SK-N-SH (cell line): ENCODE data around the gene ASH1L. TPM values are rescaled to one million over a fixed set of nuclear protein-coding genes. Genes with fewer than 3 reads are reported as not detected.

Experiments
- CTCF ChIA-PET: fragments of 300-600, 350-600 bp; formaldehyde crosslinking; extraction: SDS; loops from one replicate; lab custom pipeline; 2021; lab: Yijun Ruan, JAX
- POLR2A ChIA-PET: fragments of 350-600 bp; sonication (Branson Sonifier 250); formaldehyde crosslinking; extraction: SDS; loops from one replicate; lab custom pipeline; 2020; ENCODE audit warnings: antibody characterized with exemption, inconsistent platforms; lab: Yijun Ruan, JAX
- DNase-seq: peaks from one replicate; pipeline ENCODE4 v3.0.0; 2012
- H2AFZ ChIP-seq: fragments of 200-600 bp; sonication (generic); 2 replicates; pipeline ENCODE4 v1.8.1; 2016; ENCODE audit warnings: antibody characterized with exemption, mild to moderate bottlenecking, low read depth
- H3F3A ChIP-seq: fragments of 200-600 bp; sonication (generic); replicated peaks from 2 replicates; pipeline ENCODE3; 2016; ENCODE audit warnings: antibody characterized with exemption, mild to moderate bottlenecking; ENCODE audit not compliant: insufficient read depth
- H3K27ac ChIP-seq, 2 experiments: fragments of 200-500 bp in 1 of 2; fragments of 200-600 bp in 1 of 2; sonication (Bioruptor generic) in 1 of 2; sonication (generic), shearing (Covaris generic) in 1 of 2; 2 replicates each; pipeline versions ENCODE4 v1.5.1 to v1.6.1; 2014 to 2016; ENCODE audit warnings: low read depth in 2 of 2, inconsistent platforms in 1 of 2, low read length in 1 of 2, mild to moderate bottlenecking in 1 of 2, mixed read lengths in 1 of 2
- H3K27me3 ChIP-seq: fragments of 200-600 bp; sonication (generic), shearing (Covaris generic); 2 replicates; pipeline ENCODE4 v1.6.1; 2016; ENCODE audit warnings: mixed run types; ENCODE audit not compliant: insufficient read depth
- H3K36me3 ChIP-seq, 2 experiments: fragments of 200-500 bp in 1 of 2; fragments of 200-600 bp in 1 of 2; sonication (Bioruptor generic) in 1 of 2; sonication (generic) in 1 of 2; replicated peaks in 1 of 2; 2 replicates each; pipeline versions ENCODE3 to v1.5.1; 2014 to 2016; ENCODE audit warnings: low read length in 1 of 2, mild to moderate bottlenecking in 1 of 2; ENCODE audit not compliant: insufficient read depth in 2 of 2, control insufficient read depth in 1 of 2
- H3K4me1 ChIP-seq, 2 experiments: fragments of 200-500 bp in 1 of 2; fragments of 200-600 bp in 1 of 2; sonication (Bioruptor generic) in 1 of 2; sonication (generic), shearing (Covaris generic) in 1 of 2; 2 replicates each; pipeline versions ENCODE4 v1.5.1 to v1.6.1; 2014 to 2016; ENCODE audit warnings: low read depth in 1 of 2, low read length in 1 of 2, mixed run types in 1 of 2; ENCODE audit not compliant: insufficient read depth in 2 of 2, control insufficient read depth in 1 of 2
- H3K4me2 ChIP-seq: fragments of 200-600 bp; sonication (generic), shearing (Covaris generic); 2 replicates; pipeline ENCODE4 v1.6.1; 2017; ENCODE audit warnings: mixed run types
- H3K4me3 ChIP-seq, 2 experiments: fragments of 200-500 bp in 1 of 2; fragments of 200-600 bp in 1 of 2; sonication (Bioruptor generic) in 1 of 2; sonication (generic), shearing (Covaris generic) in 1 of 2; 2 replicates each; pipeline versions ENCODE4 v1.5.1 to v1.8.1; 2014 to 2016; ENCODE audit warnings: low read depth in 2 of 2, inconsistent platforms in 1 of 2, low read length in 1 of 2, mild to moderate bottlenecking in 1 of 2, mixed read lengths in 1 of 2, moderate library complexity in 1 of 2
- H3K79me2 ChIP-seq: fragments of 200-600 bp; sonication (generic); 2 replicates; pipeline ENCODE4 v1.8.1; 2017; ENCODE audit warnings: mild to moderate bottlenecking; ENCODE audit not compliant: insufficient read depth
- H3K9ac ChIP-seq: fragments of 200-600 bp; sonication (generic); 2 replicates; pipeline ENCODE4 v1.6.1; 2017; ENCODE audit warnings: mixed run types
- H3K9me2 ChIP-seq: fragments of 200-600 bp; sonication (generic); 2 replicates; pipeline ENCODE4 v1.6.1; 2017; ENCODE audit warnings: mixed run types
- H3K9me3 ChIP-seq: fragments of 200-600 bp; sonication (generic); 2 replicates; pipeline ENCODE4 v1.6.1; 2017; ENCODE audit warnings: mixed run types, mild to moderate bottlenecking, moderate library complexity
- H4K20me1 ChIP-seq: fragments of 200-600 bp; sonication (generic); 2 replicates; pipeline ENCODE4 v1.6.1; 2017; ENCODE audit warnings: mild to moderate bottlenecking, mixed run types; ENCODE audit not compliant: insufficient read depth
- CHD2 ChIP-seq: fragments of 150-350 bp; IDR thresholded peaks from 2 replicates; pipeline ENCODE4 v1.6.1; 2018; ENCODE audit warnings: low read length; ENCODE audit not compliant: partially characterized antibody
- EP300 ChIP-seq, 2 experiments: IDR thresholded peaks; 2 replicates each; pipeline versions ENCODE4 v1.4.0 to v1.6.1; 2012; ENCODE audit warnings: borderline replicate concordance in 1 of 2, low read depth in 1 of 2, low read length in 1 of 2
- FOSL2 ChIP-seq: IDR thresholded peaks from 2 replicates; pipeline ENCODE4 v1.4.0; 2012; ENCODE audit warnings: low read depth, mild to moderate bottlenecking, moderate library complexity, borderline replicate concordance
- FOXJ3 ChIP-seq: sonication (generic); formaldehyde crosslinking; IDR thresholded peaks from 2 replicates; pipeline ENCODE4 v1.5.1; 2020; ENCODE audit warnings: mild to moderate bottlenecking, missing genetic modification reagents
- GABPA ChIP-seq: IDR thresholded peaks from 2 replicates; pipeline ENCODE4 v1.4.0; 2012; ENCODE audit warnings: low read depth, mild to moderate bottlenecking
- GATA2 ChIP-seq: sonication (generic); formaldehyde crosslinking; IDR thresholded peaks from 2 replicates; pipeline ENCODE4 v1.5.0; 2020; ENCODE audit warnings: mild to moderate bottlenecking, missing genetic modification reagents
- JUND ChIP-seq: IDR thresholded peaks from 2 replicates; pipeline ENCODE4 v1.4.0; 2012
- MEF2A ChIP-seq: IDR thresholded peaks from 2 replicates; pipeline ENCODE4 v1.4.0; 2012; ENCODE audit warnings: low read depth, borderline replicate concordance
- MXI1 ChIP-seq: IDR thresholded peaks from 2 replicates; pipeline ENCODE4 v1.6.1; 2012; ENCODE audit warnings: mild to moderate bottlenecking, low read depth, low read length, improper control_type of control experiment
- NFIC ChIP-seq: IDR thresholded peaks from 2 replicates; pipeline ENCODE4 v1.4.0; 2012; ENCODE audit warnings: borderline replicate concordance
- NRF1 ChIP-seq: IDR thresholded peaks from 2 replicates; pipeline ENCODE4 v1.6.1; 2012; ENCODE audit warnings: low read depth, mild to moderate bottlenecking, low read length
- RCOR1 ChIP-seq: fragments of 150-350 bp; IDR thresholded peaks from 2 replicates; pipeline ENCODE4 v1.6.1; 2017; ENCODE audit warnings: antibody characterized with exemption, low read length
- WGBS: methylation state at CpG from one replicate; pipeline ENCODE4 v1.1.6; 2017; ENCODE audit warnings: low lambda C conversion rate; 5-methylcytosine and 5-hydroxymethylcytosine counted together
- polyA plus RNA-seq, 3 experiments: library from polyadenylated mRNA; depleted of rRNA; stranded (reverse); fragments of >200 nt; gene quantifications; 2 replicates each; pipeline ENCODE4 v1.2.3, GENCODE V29; 2012
- TF ChIP-seq, protein P1 (sequence below): fragments of 200-600 bp; sonication (generic); IDR thresholded peaks from 2 replicates; pipeline ENCODE4 v1.6.1; 2017; ENCODE audit warnings: antibody characterized with exemption, mild to moderate bottlenecking, moderate library complexity
- TF ChIP-seq, protein P2 (sequence below): fragments of 150-350 bp; IDR thresholded peaks from 2 replicates; pipeline ENCODE4 v1.6.1; 2017; ENCODE audit warnings: antibody characterized with exemption, low read length, low read depth, borderline replicate concordance
- TF ChIP-seq, protein P3 (sequence below): IDR thresholded peaks from 2 replicates; pipeline ENCODE4 v1.4.0; 2012; ENCODE audit warnings: low read depth
- TF ChIP-seq, protein P4 (sequence below): IDR thresholded peaks from 2 replicates; pipeline ENCODE4; 2012

Gene ASH1L
- polyA plus RNA-seq, 1 of the 3 experiments (the other 2 are of a cell fraction), result 13.4 TPM

DNA sequence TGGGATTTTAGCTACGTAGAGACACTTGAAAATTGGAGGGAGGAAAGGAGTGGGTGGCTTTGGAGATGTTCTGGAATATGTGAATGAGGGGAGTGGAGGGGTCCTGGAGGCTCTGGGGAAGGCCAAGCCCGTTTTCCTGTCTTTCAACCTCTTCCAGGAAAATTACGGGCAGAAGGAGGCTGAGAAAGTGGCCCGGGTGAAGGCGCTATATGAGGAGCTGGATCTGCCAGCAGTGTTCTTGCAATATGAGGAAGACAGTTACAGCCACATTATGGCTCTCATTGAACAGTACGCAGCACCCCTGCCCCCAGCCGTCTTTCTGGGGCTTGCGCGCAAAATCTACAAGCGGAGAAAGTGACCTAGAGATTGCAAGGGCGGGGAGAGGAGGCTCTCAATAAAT lies 242.4 kb downstream of the ASH1L start:
- Histone ChIP-seq H2AFZ (peak overlapping the region; percentile 5; the same call in 1 of the 2 replicates), H3K9me2 (no peaks in the 10 kb centered on the region), H3K79me2 (peaks cover 24% of the 10 kb centered on the region), H3K9ac (peak overlapping the region; percentile 55; the same call in 1 of the 2 replicates), H3K9me3 (no peaks in the 10 kb centered on the region), H3K27ac (peak overlapping the region; percentile 39 to 88), H4K20me1 (no peaks in the 10 kb centered on the region), H3K36me3 (peaks cover 0 to 10% of the 10 kb centered on the region in 2 experiments), H3F3A (peaks cover 28% of the 10 kb centered on the region), H3K4me3 (peak overlapping the region; percentile 84 to 95), H3K4me2 (peak overlapping the region; percentile 97), H3K4me1 (peaks cover 12 to 33% of the 10 kb centered on the region in 2 experiments), H3K27me3 (no peaks in the 10 kb centered on the region)
- WGBS, result 50% methylated on average over 11 of the region's 11 CpGs
- POLR2A ChIA-PET, result interaction anchor here (0.7 to 2.0 kb wide), 5 partner anchors 10 to 793 kb away, joined by 3 to 9 read pairs (median 5); partner anchors contain the start of genes CLK2, FDPS and SCAMP3
- no peak for DNase-seq
- TF ChIP-seq MXI1 (no peak), EP300 (IDR thresholded peaks at IDR 0.05; ENCODE audit: borderline replicate concordance in 1 of 2, low read depth in 1 of 2, low read length in 1 of 2) (0 out of 4 replicates have a peak, but pooled peaks of 1 of the 2 experiments have one; percentile 13), FOXJ3 (CRISPR knock-in tag) (no peak), NFIC (no peak)
- TF ChIP-seq, protein P1, sequence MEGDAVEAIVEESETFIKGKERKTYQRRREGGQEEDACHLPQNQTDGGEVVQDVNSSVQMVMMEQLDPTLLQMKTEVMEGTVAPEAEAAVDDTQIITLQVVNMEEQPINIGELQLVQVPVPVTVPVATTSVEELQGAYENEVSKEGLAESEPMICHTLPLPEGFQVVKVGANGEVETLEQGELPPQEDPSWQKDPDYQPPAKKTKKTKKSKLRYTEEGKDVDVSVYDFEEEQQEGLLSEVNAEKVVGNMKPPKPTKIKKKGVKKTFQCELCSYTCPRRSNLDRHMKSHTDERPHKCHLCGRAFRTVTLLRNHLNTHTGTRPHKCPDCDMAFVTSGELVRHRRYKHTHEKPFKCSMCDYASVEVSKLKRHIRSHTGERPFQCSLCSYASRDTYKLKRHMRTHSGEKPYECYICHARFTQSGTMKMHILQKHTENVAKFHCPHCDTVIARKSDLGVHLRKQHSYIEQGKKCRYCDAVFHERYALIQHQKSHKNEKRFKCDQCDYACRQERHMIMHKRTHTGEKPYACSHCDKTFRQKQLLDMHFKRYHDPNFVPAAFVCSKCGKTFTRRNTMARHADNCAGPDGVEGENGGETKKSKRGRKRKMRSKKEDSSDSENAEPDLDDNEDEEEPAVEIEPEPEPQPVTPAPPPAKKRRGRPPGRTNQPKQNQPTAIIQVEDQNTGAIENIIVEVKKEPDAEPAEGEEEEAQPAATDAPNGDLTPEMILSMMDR, result no peak
- CTCF ChIA-PET, result interaction anchor here (1.0 to 11.6 kb wide), 6 partner anchors 13 to 184 kb away, joined by 3 to 184 read pairs (median 6); partner anchors contain the start of genes ENTREP3, HCN3, MTX1 and THBS3

DNA sequence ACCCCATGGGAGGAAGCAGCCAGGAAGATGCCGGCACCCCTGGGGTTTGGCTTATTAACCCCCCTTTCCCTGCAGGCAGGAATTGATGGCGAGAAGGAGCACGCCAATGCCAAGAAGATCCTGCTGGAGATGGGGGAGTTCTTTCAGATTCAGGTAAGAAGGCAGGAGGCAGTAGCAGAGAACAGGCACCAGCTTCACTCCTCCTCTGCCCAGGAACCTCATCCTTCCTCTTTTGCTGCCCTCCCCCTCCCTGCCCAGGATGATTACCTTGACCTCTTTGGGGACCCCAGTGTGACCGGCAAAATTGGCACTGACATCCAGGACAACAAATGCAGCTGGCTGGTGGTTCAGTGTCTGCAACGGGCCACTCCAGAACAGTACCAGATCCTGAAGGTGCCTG lies 243.1 kb downstream of the ASH1L start:
- ChIA-PET CTCF (interaction anchor here (1.3 to 11.6 kb wide), 3 partner anchors 12 to 185 kb away, joined by 6 to 184 read pairs (median 7); partner anchors contain the start of gene ENTREP3), POLR2A (interaction anchor here (2.0 kb wide), 1 partner anchor 10 kb away, joined by 7 read pairs; no protein-coding TSS in a partner anchor)
- no peaks in the 10 kb centered on the region for H3K27me3 ChIP-seq
- no peak overlapping the region for H3K27ac ChIP-seq
- peaks cover 5 to 10% of the 10 kb centered on the region in 2 experiments for H3K36me3 ChIP-seq
- H3K9me3 ChIP-seq, result no peaks in the 10 kb centered on the region
- H3K79me2 ChIP-seq, result peaks cover 18% of the 10 kb centered on the region; the same call in 1 of the 2 replicates
- no peak for DNase-seq
- H3K4me2 ChIP-seq, result no peak overlapping the region
- H4K20me1 ChIP-seq, result no peaks in the 10 kb centered on the region
- peaks cover 12 to 25% of the 10 kb centered on the region in 2 experiments for H3K4me1 ChIP-seq
- no peak overlapping the region for H2AFZ ChIP-seq
- H3K9me2 ChIP-seq, result no peaks in the 10 kb centered on the region
- WGBS, result 96% methylated on average over 4 of the region's 5 CpGs
- H3K4me3 ChIP-seq, result no peak overlapping the region
- peaks cover 28% of the 10 kb centered on the region for H3F3A ChIP-seq
- H3K9ac ChIP-seq, result no peak overlapping the region
- no peak for TF ChIP-seq GATA2
- TF ChIP-seq, protein P2, sequence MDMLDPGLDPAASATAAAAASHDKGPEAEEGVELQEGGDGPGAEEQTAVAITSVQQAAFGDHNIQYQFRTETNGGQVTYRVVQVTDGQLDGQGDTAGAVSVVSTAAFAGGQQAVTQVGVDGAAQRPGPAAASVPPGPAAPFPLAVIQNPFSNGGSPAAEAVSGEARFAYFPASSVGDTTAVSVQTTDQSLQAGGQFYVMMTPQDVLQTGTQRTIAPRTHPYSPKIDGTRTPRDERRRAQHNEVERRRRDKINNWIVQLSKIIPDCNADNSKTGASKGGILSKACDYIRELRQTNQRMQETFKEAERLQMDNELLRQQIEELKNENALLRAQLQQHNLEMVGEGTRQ, result no peak
- TF ChIP-seq FOSL2, result no peak
- no peak for TF ChIP-seq JUND
- TF ChIP-seq, protein P3, sequence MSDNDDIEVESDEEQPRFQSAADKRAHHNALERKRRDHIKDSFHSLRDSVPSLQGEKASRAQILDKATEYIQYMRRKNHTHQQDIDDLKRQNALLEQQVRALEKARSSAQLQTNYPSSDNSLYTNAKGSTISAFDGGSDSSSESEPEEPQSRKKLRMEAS, result no peak
- no peak for TF ChIP-seq EP300 (IDR thresholded peaks at IDR 0.05; ENCODE audit: borderline replicate concordance in 1 of 2, low read depth in 1 of 2, low read length in 1 of 2)
- no peak for TF ChIP-seq MXI1
- TF ChIP-seq, protein P4, sequence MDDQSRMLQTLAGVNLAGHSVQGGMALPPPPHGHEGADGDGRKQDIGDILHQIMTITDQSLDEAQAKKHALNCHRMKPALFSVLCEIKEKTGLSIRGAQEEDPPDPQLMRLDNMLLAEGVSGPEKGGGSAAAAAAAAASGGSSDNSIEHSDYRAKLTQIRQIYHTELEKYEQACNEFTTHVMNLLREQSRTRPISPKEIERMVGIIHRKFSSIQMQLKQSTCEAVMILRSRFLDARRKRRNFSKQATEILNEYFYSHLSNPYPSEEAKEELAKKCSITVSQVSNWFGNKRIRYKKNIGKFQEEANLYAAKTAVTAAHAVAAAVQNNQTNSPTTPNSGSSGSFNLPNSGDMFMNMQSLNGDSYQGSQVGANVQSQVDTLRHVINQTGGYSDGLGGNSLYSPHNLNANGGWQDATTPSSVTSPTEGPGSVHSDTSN, result no peak
- TF ChIP-seq, protein P1, result no peak
- TF ChIP-seq MEF2A, result no peak
- TF ChIP-seq GABPA, result no peak
- no peak for TF ChIP-seq CHD2
- no peak for TF ChIP-seq RCOR1
- TF ChIP-seq NRF1, result no peak
